H1 (cell line): ENCODE measurements around the gene NUP58. TPM values are rescaled to one million over a fixed set of nuclear protein-coding genes. Genes with fewer than 3 reads are reported as not detected.

Experiments used
- CTCF ChIA-PET: fragments of 300-600 bp; sonication (Branson Sonifier 250); formaldehyde crosslinking; loops from one replicate; lab custom pipeline; 2021; ENCODE audit not compliant: partially characterized antibody; lab: Charles Lee
- POLR2A ChIA-PET: fragments of 300-600 bp; sonication (Branson Sonifier 250); formaldehyde crosslinking; loops from one replicate; lab custom pipeline; 2021; ENCODE audit warnings: inconsistent platforms; ENCODE audit not compliant: partially characterized antibody; lab: Charles Lee
- DNase-seq, 2 experiments: peaks; one replicate each; pipeline versions ENCODE4 v3.0.0 to v3.0.0-alpha.2; 2010 to 2022; ENCODE audit warnings: low spot score in 2 of 2, low read depth in 1 of 2, mixed read lengths in 1 of 2
- FAIRE-seq: peaks from 2 replicates; lab custom pipeline; 2011; peaks lifted over from hg19 to GRCh38; lab: Jason Lieb, UNC
- H2AFZ ChIP-seq: 2 replicates; pipeline ENCODE4 v1.8.1; 2012; ENCODE audit warnings: low read length, inconsistent platforms
- H2AK5ac ChIP-seq: 2 replicates; pipeline ENCODE4 v1.6.1; 2013; ENCODE audit warnings: low read depth, low read length
- H2BK120ac ChIP-seq: replicated peaks from 2 replicates; pipeline ENCODE3; 2013; ENCODE audit warnings: low read depth, low read length, inconsistent platforms
- H2BK12ac ChIP-seq: 2 replicates; pipeline ENCODE4 v1.6.1; 2013; ENCODE audit warnings: low read depth, low read length
- H2BK15ac ChIP-seq: 2 replicates; pipeline ENCODE4 v1.6.1; 2013; ENCODE audit warnings: low read length
- H2BK20ac ChIP-seq: 2 replicates; pipeline ENCODE4 v1.6.1; 2013; ENCODE audit warnings: low read length
- H2BK5ac ChIP-seq: 2 replicates; pipeline ENCODE4 v1.6.1; 2013; ENCODE audit warnings: low read depth, low read length
- H3K14ac ChIP-seq: 2 replicates; pipeline ENCODE4 v1.6.1; 2013; ENCODE audit warnings: inconsistent platforms; ENCODE audit not compliant: insufficient read length
- H3K18ac ChIP-seq: 2 replicates; pipeline ENCODE4 v1.6.1; 2013; ENCODE audit warnings: low read length; ENCODE audit errors: extremely low read depth
- H3K23ac ChIP-seq: 2 replicates; pipeline ENCODE4 v1.6.1; 2013; ENCODE audit warnings: inconsistent platforms; ENCODE audit not compliant: insufficient read length
- H3K23me2 ChIP-seq: 2 replicates; pipeline ENCODE4 v1.6.1; 2013; ENCODE audit warnings: low read depth, low read length
- H3K27ac ChIP-seq: 2 replicates; pipeline ENCODE4 v1.6.1; 2011; ENCODE audit warnings: low read depth, low read length, inconsistent platforms
- H3K27me3 ChIP-seq, 4 experiments: replicated peaks in 1 of 4; 1 replicate in 1 of 4; 2 replicates in 3 of 4; pipeline versions ENCODE4 v1.6.1 to v1.8.1; 2011 to 2013; ENCODE audit warnings: low read length in 3 of 4, mild to moderate bottlenecking in 3 of 4, inconsistent platforms in 2 of 4, mixed read lengths in 2 of 4, moderate library complexity in 1 of 4; ENCODE audit not compliant: control insufficient read depth in 3 of 4, insufficient read depth in 3 of 4; ENCODE audit errors: extremely low read depth in 1 of 4
- H3K36me3 ChIP-seq, 4 experiments: 2 replicates each; pipeline versions ENCODE4 v1.6.1 to v1.8.1; 2011 to 2013; ENCODE audit warnings: mild to moderate bottlenecking in 4 of 4, low read length in 3 of 4, moderate library complexity in 2 of 4, control low read depth in 1 of 4, inconsistent platforms in 1 of 4; ENCODE audit not compliant: insufficient read depth in 4 of 4, control insufficient read depth in 2 of 4
- H3K4ac ChIP-seq: replicated peaks from 2 replicates; pipeline ENCODE3; 2013; ENCODE audit warnings: low read length, low read depth, mixed read lengths, inconsistent platforms; ENCODE audit not compliant: insufficient read length
- H3K4me1 ChIP-seq, 4 experiments: replicated peaks in 1 of 4; 1 replicate in 1 of 4; 2 replicates in 3 of 4; pipeline versions ENCODE4 v1.6.1 to v1.8.1; 2011 to 2013; ENCODE audit warnings: low read length in 3 of 4, inconsistent platforms in 2 of 4, mixed read lengths in 1 of 4; ENCODE audit not compliant: insufficient read depth in 4 of 4, control insufficient read depth in 3 of 4
- H3K4me2 ChIP-seq, 2 experiments: 2 replicates each; pipeline versions ENCODE4 v1.6.1 to v1.8.1; 2011 to 2013; ENCODE audit warnings: low read depth in 2 of 2, low read length in 2 of 2, control low read depth in 1 of 2, inconsistent platforms in 1 of 2, mild to moderate bottlenecking in 1 of 2; ENCODE audit not compliant: insufficient read depth in 1 of 2
- H3K4me3 ChIP-seq, 4 experiments: fragments of 200-600, 300-600 bp in 1 of 4; sonication (generic), shearing (Covaris generic), sonication (Bioruptor Twin) in 1 of 4; 2 replicates each; pipeline versions ENCODE4 v1.5.1 to v1.8.1; 2011 to 2016; ENCODE audit warnings: low read length in 4 of 4, low read depth in 3 of 4, control low read depth in 2 of 4, inconsistent platforms in 2 of 4, mild to moderate bottlenecking in 2 of 4, mixed read lengths in 1 of 4, moderate library complexity in 1 of 4; ENCODE audit not compliant: insufficient read depth in 2 of 4; ENCODE audit errors: extremely low read depth in 1 of 4
- H3K56ac ChIP-seq: replicated peaks from 2 replicates; pipeline ENCODE3; 2013; ENCODE audit warnings: low read depth, mild to moderate bottlenecking, mixed read lengths, low read length, inconsistent platforms; ENCODE audit not compliant: insufficient read length
- H3K79me1 ChIP-seq: 2 replicates; pipeline ENCODE4 v1.6.1; 2013; ENCODE audit warnings: low read depth, low read length, control low read depth
- H3K79me2 ChIP-seq, 2 experiments: 2 replicates each; pipeline versions ENCODE4 v1.6.1 to v1.8.1; 2012 to 2013; ENCODE audit warnings: low read length in 2 of 2, mild to moderate bottlenecking in 2 of 2, inconsistent platforms in 1 of 2; ENCODE audit not compliant: insufficient read depth in 2 of 2, control insufficient read depth in 1 of 2
- H3K9ac ChIP-seq, 4 experiments: replicated peaks in 1 of 4; 1 replicate in 1 of 4; 2 replicates in 3 of 4; pipeline versions ENCODE4 v1.6.1 to v1.8.1; 2011 to 2013; ENCODE audit warnings: low read depth in 3 of 4, low read length in 3 of 4, control low read depth in 2 of 4, mild to moderate bottlenecking in 2 of 4, moderate library complexity in 2 of 4, inconsistent platforms in 1 of 4; ENCODE audit errors: extremely low read depth in 1 of 4
- H3K9me3 ChIP-seq, 2 experiments: 2 replicates each; pipeline versions ENCODE4 v1.6.1 to v1.8.1; 2012 to 2013; ENCODE audit warnings: mild to moderate bottlenecking in 2 of 2, moderate library complexity in 2 of 2, control low read depth in 1 of 2, inconsistent platforms in 1 of 2, low read depth in 1 of 2, low read length in 1 of 2, mixed read lengths in 1 of 2; ENCODE audit not compliant: insufficient read depth in 2 of 2
- H4K20me1 ChIP-seq, 2 experiments: replicated peaks in 1 of 2; 2 replicates each; pipeline versions ENCODE3 to v1.8.1; 2011 to 2013; ENCODE audit warnings: inconsistent platforms in 2 of 2, low read length in 2 of 2, mild to moderate bottlenecking in 1 of 2; ENCODE audit not compliant: insufficient read depth in 2 of 2, control insufficient read depth in 1 of 2
- H4K5ac ChIP-seq: 2 replicates; pipeline ENCODE4 v1.6.1; 2013; ENCODE audit warnings: low read length, low read depth, mixed read lengths, inconsistent platforms; ENCODE audit not compliant: insufficient read length
- H4K8ac ChIP-seq: 2 replicates; pipeline ENCODE4 v1.8.0; 2013; ENCODE audit warnings: mild to moderate bottlenecking, moderate library complexity, low read length, inconsistent platforms; ENCODE audit not compliant: insufficient read depth; ENCODE audit errors: extremely low read depth
- H4K91ac ChIP-seq: replicated peaks from 2 replicates; pipeline ENCODE3; 2013; ENCODE audit warnings: low read length, mixed read lengths, inconsistent platforms; ENCODE audit not compliant: insufficient read length
- CHD2 ChIP-seq: IDR thresholded peaks from 2 replicates; pipeline ENCODE4 v1.6.1; 2012; ENCODE audit warnings: low read length, improper control_type of control experiment
- JUN ChIP-seq: IDR thresholded peaks from 2 replicates; pipeline ENCODE4 v1.6.1; 2011; ENCODE audit warnings: low read depth, mild to moderate bottlenecking, improper control_type of control experiment, low read length
- TAF1 ChIP-seq: IDR thresholded peaks from 2 replicates; pipeline ENCODE4 v1.6.1; 2011; ENCODE audit warnings: mild to moderate bottlenecking, low read depth, low read length
- WGBS, 2 experiments: shearing (Covaris generic) in 1 of 2; methylation state at CpG; one replicate each; pipeline versions ENCODE4 v1.1.6 to v1.1.7; 2013 to 2015; ENCODE audit warnings: low lambda C conversion rate in 2 of 2, mixed read lengths in 2 of 2, inconsistent platforms in 1 of 2, low coverage in 1 of 2, missing lambda C conversion rate in 1 of 2; ENCODE audit not compliant: insufficient replicate concordance in 2 of 2, insufficient coverage in 1 of 2, insufficient read length in 1 of 2; ENCODE audit errors: extremely low coverage in 1 of 2, missing lambda C conversion rate in 1 of 2; 5-methylcytosine and 5-hydroxymethylcytosine counted together
- polyA plus RNA-seq, 7 experiments: library from polyadenylated mRNA; depleted of rRNA in 3 of 7; stranded (reverse) in 5 of 7; unstranded in 2 of 7; fragments of >200 nt in 5 of 7; fragments of 200-250 nt in 2 of 7; gene quantifications; 1 replicate in 5 of 7; 2 replicates in 1 of 7; 4 replicates in 1 of 7; pipeline versions ENCODE4 v1.2.1 to v1.2.3, GENCODE V29; 2011 to 2013; ENCODE audit warnings: missing spikeins in 2 of 7, mixed read lengths in 2 of 7
- total RNA-seq: library from RNA; stranded (reverse); fragmentation: NEBNext Ultra II Directional; extraction: Animal tissue kit (Norgen Biotek cat#: 25700); gene quantifications from 2 replicates; pipeline ENCODE4 v1.2.1, GENCODE V29; 2021
- TF ChIP-seq, protein P1 (sequence below): IDR thresholded peaks from 2 replicates; pipeline ENCODE4 v1.6.1; 2012; ENCODE audit warnings: low read length, inconsistent platforms

The NUP58 gene
- total and polyA plus RNA-seq, 2 of the 8 experiments (the other 6 are each of a cell fraction or from before 2014, with no cell fraction given) = 35.0 to 53.8 TPM

DNA sequence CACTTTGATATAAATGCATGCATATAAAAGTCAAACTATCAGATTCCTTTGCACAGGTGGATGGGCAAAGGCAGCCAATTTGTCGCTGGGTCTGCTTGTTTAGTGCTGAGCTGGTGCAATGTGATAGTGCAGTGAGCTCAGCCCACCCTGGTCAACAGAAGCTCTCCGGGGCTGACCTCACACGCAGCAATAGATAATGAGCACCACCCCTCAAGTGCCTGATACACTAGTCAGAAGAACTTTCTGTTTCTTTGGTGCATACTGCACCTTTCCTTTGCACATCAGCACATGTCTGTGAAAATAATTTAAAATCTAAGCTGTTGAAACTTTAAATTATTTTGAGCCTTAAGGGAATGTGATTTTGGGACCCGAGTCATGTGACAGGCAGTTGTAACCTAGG is 90.5 kb downstream of the NUP58 start:
- DNase-seq = no peak
- no peak overlapping the region for H4K91ac ChIP-seq
- H3K4me3 ChIP-seq = no peak overlapping the region
- no peaks in the 10 kb centered on the region for H3K79me2 ChIP-seq
- H2AK5ac ChIP-seq = no peak overlapping the region
- no peak overlapping the region for H3K14ac ChIP-seq
- H2BK5ac ChIP-seq = no peak overlapping the region
- TF ChIP-seq TAF1 (no peak), JUN (no peak), CHD2 (no peak)
- TF ChIP-seq, protein P1, sequence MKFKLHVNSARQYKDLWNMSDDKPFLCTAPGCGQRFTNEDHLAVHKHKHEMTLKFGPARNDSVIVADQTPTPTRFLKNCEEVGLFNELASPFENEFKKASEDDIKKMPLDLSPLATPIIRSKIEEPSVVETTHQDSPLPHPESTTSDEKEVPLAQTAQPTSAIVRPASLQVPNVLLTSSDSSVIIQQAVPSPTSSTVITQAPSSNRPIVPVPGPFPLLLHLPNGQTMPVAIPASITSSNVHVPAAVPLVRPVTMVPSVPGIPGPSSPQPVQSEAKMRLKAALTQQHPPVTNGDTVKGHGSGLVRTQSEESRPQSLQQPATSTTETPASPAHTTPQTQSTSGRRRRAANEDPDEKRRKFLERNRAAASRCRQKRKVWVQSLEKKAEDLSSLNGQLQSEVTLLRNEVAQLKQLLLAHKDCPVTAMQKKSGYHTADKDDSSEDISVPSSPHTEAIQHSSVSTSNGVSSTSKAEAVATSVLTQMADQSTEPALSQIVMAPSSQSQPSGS = no peak
- no peak overlapping the region for H3K56ac ChIP-seq
- H2BK15ac ChIP-seq = no peak overlapping the region
- no peak overlapping the region for H4K8ac ChIP-seq
- H4K5ac ChIP-seq = no peak overlapping the region
- no peaks in the 10 kb centered on the region for H3K27me3 ChIP-seq
- H3K79me1 ChIP-seq = no peaks in the 10 kb centered on the region
- no peaks in the 10 kb centered on the region; the same call in none of the 2 replicates for H3K23me2 ChIP-seq
- no peaks in the 10 kb centered on the region for H3K9me3 ChIP-seq
- no peak overlapping the region for H3K9ac ChIP-seq
- H3K4ac ChIP-seq = no peak overlapping the region
- H3K36me3 ChIP-seq = no peaks in the 10 kb centered on the region
- no peak overlapping the region for H3K4me2 ChIP-seq
- no peak overlapping the region for H2BK20ac ChIP-seq
- no peak overlapping the region for H3K18ac ChIP-seq
- no peak for FAIRE-seq
- no peak overlapping the region for H3K27ac ChIP-seq
- H3K23ac ChIP-seq = no peak overlapping the region
- H2AFZ ChIP-seq = peak overlapping the region; percentile 27; the same call in 1 of the 2 replicates
- H2BK12ac ChIP-seq = no peak overlapping the region
- ChIA-PET POLR2A (interaction anchor here (0.6 kb wide), 1 partner anchor 113 kb away, joined by 3 read pairs; no protein-coding TSS in a partner anchor), CTCF (interaction anchor here (1.2 to 1.3 kb wide), 2 partner anchors 12 to 397 kb away, joined by 3 to 4 read pairs; no protein-coding TSS in a partner anchor)
- WGBS, 2 experiments = 90% methylated on average over 4 of the region's 4 CpGs; no CpG with 5 or more reads in 1 of the 2 experiments
- H2BK120ac ChIP-seq = no peak overlapping the region
- H3K4me1 ChIP-seq = no peaks in the 10 kb centered on the region
- no peaks in the 10 kb centered on the region for H4K20me1 ChIP-seq
